Measurements from ENCODE around the gene CHCHD4. TPM values are rescaled to one million over a fixed set of nuclear protein-coding genes. Genes with fewer than 3 reads are reported as not detected.

CHCHD4 gene
- total and polyA plus RNA-seq, 2 of the 13 experiments (the other 11 are each of a cell fraction or from before 2014, with no cell fraction given) = 15.8 to 24.1 TPM

GRCh38 chr3:14150078-14150477, 25.4 kb upstream of the CHCHD4 start:
- no TSS peak for BruUV-seq (replicated peaks)
- in situ Hi-C loops (cut with HindIII; ENCODE audit: extremely low pct_ligation_motif_present, low pct_unique_long_range_greater_than_20kb) = no loop called here
- no peaks in the 10 kb centered on the region for H4K20me1 ChIP-seq (ENCODE audit: insufficient read depth, low read length)
- CTCF ChIA-PET (ENCODE audit: low intra/inter-chr PET ratio, low total read pairs) = no interaction called here
- intact Hi-C loops (cut with micrococcal nuclease; ENCODE audit: unreplicated experiment) = no loop called here
- peaks cover 5% of the 10 kb centered on the region for H3K4me1 ChIP-seq (ENCODE audit: insufficient read depth, low read length)
- H3K4me2 ChIP-seq (ENCODE audit: low read depth, low read length) = no peak overlapping the region
- TF ChIP-seq ZNF24 (IDR thresholded peaks at IDR 0.05) (no peak), ZNF3 (CRISPR knock-in tag; IDR thresholded peaks at IDR 0.05) (no peak), ATF3 (CRISPR knock-in tag; IDR thresholded peaks at IDR 0.05) (no peak), MLXIP (CRISPR knock-in tag; IDR thresholded peaks at IDR 0.05; ENCODE audit: borderline replicate concordance) (no peak), JUNB (CRISPR knock-in tag; IDR thresholded peaks at IDR 0.05; ENCODE audit: borderline replicate concordance) (no peak), MYNN (CRISPR knock-in tag; IDR thresholded peaks at IDR 0.05; ENCODE audit: low read depth) (no peak), ZNF597 (CRISPR knock-in tag; IDR thresholded peaks at IDR 0.05) (no peak), KDM3A (CRISPR knock-in tag; IDR thresholded peaks at IDR 0.05; ENCODE audit: low read depth) (no peak), ZNF841 (CRISPR knock-in tag; IDR thresholded peaks at IDR 0.05; ENCODE audit: borderline replicate concordance) (no peak), ZFP91 (CRISPR knock-in tag; IDR thresholded peaks at IDR 0.05; ENCODE audit: borderline replicate concordance) (no peak), CENPX (CRISPR knock-in tag; IDR thresholded peaks at IDR 0.05) (no peak), NPAS2 (CRISPR knock-in tag; IDR thresholded peaks at IDR 0.05; ENCODE audit: borderline replicate concordance) (no peak), MAF1 (CRISPR knock-in tag; IDR thresholded peaks at IDR 0.05; ENCODE audit: borderline replicate concordance) (no peak)
- no peak for ATAC-seq
- DNase-seq (ENCODE audit: low spot score) = no peak
- no peaks in the 10 kb centered on the region for H3K79me2 ChIP-seq (ENCODE audit: insufficient read depth, low read length)
- no peaks in the 10 kb centered on the region for H3K9me3 ChIP-seq (ENCODE audit: low read length)
- H3K27me3 ChIP-seq (ENCODE audit: control insufficient read depth in 1 of 2, insufficient read depth in 2 of 2, low read length in 2 of 2) = no peaks in the 10 kb centered on the region
- FAIRE-seq = no peak
- H3K4me3 ChIP-seq (replicated peaks in 1 of 3; ENCODE audit: insufficient read depth in 1 of 3, low read depth in 2 of 3, low read length in 3 of 3) = no peak overlapping the region
- POLR2A ChIA-PET = no interaction called here
- no peak overlapping the region for H3K27ac ChIP-seq (ENCODE audit: extremely low read length, insufficient read depth, low read length)
- 100% methylated on average over 9 of the region's 9 CpGs for WGBS (ENCODE audit: low lambda C conversion rate)
- peaks cover 21 to 46% of the 10 kb centered on the region in 2 experiments for H3K36me3 ChIP-seq (replicated peaks in 1 of 2; ENCODE audit: control insufficient read depth in 1 of 2, insufficient read depth in 2 of 2, low read length in 2 of 2)
- no peak overlapping the region for H3K9ac ChIP-seq (ENCODE audit: insufficient read depth, low read depth, low read length)
- H2AFZ ChIP-seq (ENCODE audit: low read length) = no peak overlapping the region
